Effector memory CD4-positive, alpha-beta T cell (primary cell): ENCODE measurements around the gene PLA2G4A.

ENCODE experiments used
- DNase-seq, 3 donors: peaks; one replicate each; pipeline ENCODE4 v3.0.0-alpha.2; 2020
- H3K27ac ChIP-seq: 2 replicates; pipeline ENCODE4 v1.7.0; 2013; ENCODE audit warnings: mild to moderate bottlenecking, low read length, moderate library complexity; ENCODE audit not compliant: insufficient read depth, poor library complexity, severe bottlenecking
- H3K27me3 ChIP-seq: replicated peaks from 2 replicates; pipeline ENCODE4 v1.7.0; 2013; ENCODE audit warnings: mild to moderate bottlenecking, low read length; ENCODE audit not compliant: insufficient read depth, control insufficient read depth, poor library complexity, severe bottlenecking
- H3K36me3 ChIP-seq: 2 replicates; pipeline ENCODE4 v1.7.0; 2013; ENCODE audit warnings: mild to moderate bottlenecking, low read length, moderate library complexity; ENCODE audit not compliant: control insufficient read depth, insufficient read depth
- H3K4me1 ChIP-seq: 2 replicates; pipeline ENCODE4 v1.7.0; 2013; ENCODE audit warnings: low read length, mild to moderate bottlenecking; ENCODE audit not compliant: control insufficient read depth, insufficient read depth, poor library complexity, severe bottlenecking
- H3K4me3 ChIP-seq: 2 replicates; pipeline ENCODE4 v1.7.0; 2013; ENCODE audit warnings: low read length, low read depth, mild to moderate bottlenecking; ENCODE audit not compliant: insufficient read depth, poor library complexity, severe bottlenecking
- H3K9me3 ChIP-seq: 2 replicates; pipeline ENCODE4 v1.7.0; 2013; ENCODE audit warnings: mild to moderate bottlenecking, low read length, moderate library complexity; ENCODE audit not compliant: control insufficient read depth

PLA2G4A gene

DNA sequence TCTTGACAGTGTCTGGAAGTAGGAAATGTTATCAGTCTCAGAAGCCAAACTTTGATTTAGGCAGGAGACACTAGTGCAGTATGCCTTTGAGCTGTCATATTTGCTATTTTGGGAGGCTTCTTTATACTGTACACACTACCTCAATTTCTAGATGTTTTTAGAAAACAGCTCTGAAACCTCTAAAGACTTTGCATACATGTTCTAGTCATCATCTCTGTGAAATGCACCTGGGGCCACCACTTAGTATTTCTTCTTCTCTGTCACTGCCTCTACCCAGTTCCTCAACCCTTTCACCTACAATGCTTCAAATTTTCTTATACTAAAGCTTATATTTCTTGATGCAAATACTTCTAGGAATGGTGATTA lies 29.1 kb upstream of the PLA2G4A start:
- Histone ChIP-seq H3K4me3 (no peak overlapping the region), H3K4me1 (no peaks in the 10 kb centered on the region), H3K9me3 (no peaks in the 10 kb centered on the region), H3K27ac (no peak overlapping the region), H3K36me3 (no peaks in the 10 kb centered on the region), H3K27me3 (no peaks in the 10 kb centered on the region)
- DNase-seq, result no peak

DNA sequence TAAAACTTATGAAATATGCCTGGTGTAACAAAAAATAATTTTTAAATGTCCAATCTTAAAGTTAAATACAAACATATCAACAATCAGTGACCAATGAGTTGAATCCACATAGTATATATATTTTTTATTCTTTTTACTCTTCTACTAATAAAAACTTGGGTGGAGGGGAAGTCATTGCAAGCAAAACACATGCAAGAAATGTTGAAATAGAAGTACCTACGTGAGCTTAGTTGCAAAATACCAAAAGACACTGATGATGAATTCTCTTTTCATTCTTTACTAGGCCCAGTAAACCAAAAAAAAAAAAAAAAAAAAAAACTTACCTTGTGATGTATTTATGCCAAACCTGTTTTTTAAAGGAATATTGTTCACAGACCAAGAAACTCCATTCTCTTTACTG lies 26.4 kb upstream of the PLA2G4A start:
- Histone ChIP-seq H3K4me1 (no peaks in the 10 kb centered on the region), H3K9me3 (no peaks in the 10 kb centered on the region), H3K27me3 (no peaks in the 10 kb centered on the region), H3K36me3 (no peaks in the 10 kb centered on the region), H3K4me3 (no peak overlapping the region), H3K27ac (no peak overlapping the region)
- no peak for DNase-seq

GRCh38 chr1:186804679-186805078 lies 24.1 kb upstream of the PLA2G4A start:
- no peak overlapping the region for H3K4me3 ChIP-seq
- H3K27ac ChIP-seq, result no peak overlapping the region
- H3K9me3 ChIP-seq, result no peaks in the 10 kb centered on the region
- no peak for DNase-seq
- H3K4me1 ChIP-seq, result no peaks in the 10 kb centered on the region
- no peaks in the 10 kb centered on the region for H3K36me3 ChIP-seq
- no peaks in the 10 kb centered on the region for H3K27me3 ChIP-seq

DNA sequence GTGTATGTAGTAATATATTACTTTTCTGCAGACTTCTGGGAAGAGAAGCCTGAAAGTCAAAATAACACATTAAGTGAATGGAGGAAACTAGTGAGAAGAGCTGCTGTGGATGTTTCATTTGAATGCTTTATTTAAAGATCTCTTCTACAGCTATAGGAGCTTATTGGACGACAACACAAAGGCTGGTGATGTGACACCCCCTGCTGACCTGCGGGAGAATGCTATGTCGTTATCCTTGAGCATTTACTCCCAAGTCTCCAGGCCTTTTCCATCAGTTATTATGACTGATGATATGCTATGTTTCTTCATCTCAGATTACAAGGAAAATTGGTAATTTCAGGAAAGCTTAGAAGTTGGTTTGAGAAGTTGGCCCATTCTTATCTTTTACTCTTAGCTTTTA lies 22.3 kb upstream of the PLA2G4A start:
- Histone ChIP-seq H3K9me3 (no peaks in the 10 kb centered on the region), H3K4me3 (no peak overlapping the region), H3K27me3 (no peaks in the 10 kb centered on the region), H3K36me3 (no peaks in the 10 kb centered on the region), H3K4me1 (no peaks in the 10 kb centered on the region), H3K27ac (no peak overlapping the region)
- DNase-seq, result no peak

- Histone ChIP-seq H3K9me3 (no peaks in the 10 kb centered on the region), H3K27ac (no peak overlapping the region), H3K4me3 (no peak overlapping the region), H3K4me1 (no peaks in the 10 kb centered on the region), H3K36me3 (no peaks in the 10 kb centered on the region), H3K27me3 (no peaks in the 10 kb centered on the region)
- no peak for DNase-seq
These were observed 21.6 kb upstream of the PLA2G4A start for GRCh38 chr1:186807163-186807562.

DNA sequence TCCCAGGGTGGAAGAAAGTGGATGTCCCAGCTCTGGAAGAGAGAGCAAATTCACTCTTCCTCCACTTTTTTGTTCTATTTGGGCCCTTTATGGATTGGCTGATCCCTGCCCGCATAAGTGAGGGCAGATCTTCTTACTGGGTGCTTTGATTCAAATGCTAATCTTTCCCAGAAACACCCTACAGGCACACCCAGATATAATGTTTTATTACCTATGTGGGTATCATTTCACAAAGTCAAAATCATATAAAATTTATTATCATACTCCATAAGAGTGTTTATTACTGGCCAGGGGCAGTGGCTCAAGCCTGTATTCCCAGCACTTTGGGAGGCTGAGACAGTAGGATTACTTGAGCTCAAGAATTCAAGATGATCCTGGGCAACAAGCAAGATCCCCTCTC lies 16.9 kb upstream of the PLA2G4A start:
- H3K36me3 ChIP-seq, result no peaks in the 10 kb centered on the region
- H3K4me3 ChIP-seq, result no peak overlapping the region
- H3K9me3 ChIP-seq, result no peaks in the 10 kb centered on the region
- H3K4me1 ChIP-seq, result no peaks in the 10 kb centered on the region
- no peak for DNase-seq
- no peak overlapping the region for H3K27ac ChIP-seq
- no peaks in the 10 kb centered on the region for H3K27me3 ChIP-seq

DNA sequence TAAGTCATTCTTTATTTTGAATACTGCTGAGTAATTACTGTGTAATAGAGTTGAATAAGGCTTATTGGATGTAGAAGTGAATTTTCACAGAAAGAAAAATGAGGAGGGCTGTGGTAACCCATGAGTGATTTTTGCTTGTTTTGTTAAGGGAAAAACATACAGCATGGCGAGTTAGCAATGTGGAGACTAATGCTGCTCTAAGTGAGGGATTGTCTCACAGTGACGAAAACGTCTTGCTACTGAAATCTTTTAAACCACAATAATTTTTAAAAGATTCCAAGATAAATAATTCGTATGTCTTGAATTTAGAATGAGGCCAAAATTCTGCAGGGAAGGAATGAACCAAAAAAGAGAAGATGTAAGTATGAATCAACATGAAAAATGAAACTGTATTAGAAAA lies 16.2 kb upstream of the PLA2G4A start:
- no peaks in the 10 kb centered on the region for H3K27me3 ChIP-seq
- no peaks in the 10 kb centered on the region for H3K4me1 ChIP-seq
- no peak for DNase-seq
- H3K9me3 ChIP-seq, result no peaks in the 10 kb centered on the region
- H3K4me3 ChIP-seq, result no peak overlapping the region
- H3K27ac ChIP-seq, result no peak overlapping the region
- H3K36me3 ChIP-seq, result no peaks in the 10 kb centered on the region

DNA sequence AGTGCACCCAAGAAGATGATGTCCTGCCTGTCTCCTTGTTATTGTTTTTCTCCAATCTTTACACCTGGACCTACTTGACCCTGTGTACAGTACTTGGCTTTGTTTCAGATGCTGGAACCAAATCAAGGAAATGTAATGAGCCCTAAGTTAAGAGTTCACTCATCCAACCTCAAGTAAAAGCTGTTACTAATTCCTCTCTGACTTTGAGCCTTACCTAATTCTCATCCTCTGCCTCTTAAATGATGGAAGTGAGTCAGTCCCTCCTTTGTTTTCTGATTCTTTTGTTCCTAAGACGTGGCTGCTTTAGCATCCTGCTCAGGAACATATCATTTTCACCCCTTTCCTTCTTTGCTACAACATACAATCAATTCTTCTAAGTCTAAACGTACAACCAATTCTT lies 15.3 kb upstream of the PLA2G4A start:
- DNase-seq, result no peak
- Histone ChIP-seq H3K27ac (no peak overlapping the region), H3K4me1 (no peaks in the 10 kb centered on the region), H3K4me3 (no peak overlapping the region), H3K27me3 (no peaks in the 10 kb centered on the region), H3K36me3 (no peaks in the 10 kb centered on the region), H3K9me3 (no peaks in the 10 kb centered on the region)

DNA sequence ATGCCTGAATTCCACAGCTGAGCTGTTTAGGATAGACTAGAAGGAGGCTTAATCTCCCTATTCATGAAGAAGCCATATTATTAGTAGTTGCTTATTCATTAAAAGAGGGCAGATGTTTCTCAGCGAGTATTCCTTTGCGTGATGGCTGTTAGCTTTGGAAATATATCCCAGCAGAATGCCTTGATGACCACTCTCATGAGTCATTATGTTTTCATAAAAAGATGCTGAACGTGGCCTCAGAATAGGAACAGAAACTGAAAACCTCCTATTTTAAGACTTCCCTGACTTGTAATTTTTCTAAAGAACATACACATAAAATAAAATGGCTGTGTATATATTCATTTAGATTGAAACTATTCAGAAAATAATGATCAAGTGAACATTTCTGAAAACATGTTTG lies 9.6 kb upstream of the PLA2G4A start:
- no peaks in the 10 kb centered on the region for H3K4me1 ChIP-seq
- H3K4me3 ChIP-seq, result no peak overlapping the region
- no peak overlapping the region for H3K27ac ChIP-seq

DNA sequence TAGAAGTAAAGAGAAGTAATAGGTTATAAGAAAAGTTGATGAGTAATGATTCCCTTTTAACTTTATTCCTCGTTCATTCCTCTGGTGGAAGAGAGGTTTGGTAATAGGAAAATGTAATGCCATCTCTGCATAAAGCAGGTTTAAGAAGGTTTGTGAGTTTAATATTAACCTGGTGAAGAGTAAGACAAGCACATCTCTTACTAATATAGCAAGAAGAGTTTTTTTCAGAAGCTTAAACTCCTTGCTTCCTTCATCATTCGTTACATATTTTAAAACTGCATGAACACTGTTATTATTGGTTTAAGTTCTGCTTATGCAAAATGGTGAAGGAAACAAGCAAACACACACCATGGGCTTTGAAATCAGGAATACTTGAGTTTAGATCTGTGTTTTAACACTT lies 9.2 kb upstream of the PLA2G4A start:
- Histone ChIP-seq H3K27ac (no peak overlapping the region), H3K4me3 (no peak overlapping the region), H3K9me3 (peaks cover 3% of the 10 kb centered on the region), H3K27me3 (no peaks in the 10 kb centered on the region), H3K36me3 (no peaks in the 10 kb centered on the region), H3K4me1 (no peaks in the 10 kb centered on the region)
- no peak for DNase-seq

More for the DNA sequence above, 9.6 kb upstream of the PLA2G4A start:
- no peak for DNase-seq
- H3K36me3 ChIP-seq, result no peaks in the 10 kb centered on the region
- peaks cover 3% of the 10 kb centered on the region for H3K9me3 ChIP-seq
- H3K27me3 ChIP-seq, result no peaks in the 10 kb centered on the region
